NCI-H2029 treated with DMSO at 0.1 percent for 48 hours (cell line): ENCODE measurements around the gene ESPN.
"Not testable (repeated sequence)": the region's sequence is repeated elsewhere in the genome, so short reads cannot be mapped to it uniquely, and the experiment has no call there.

Experiments used
- DNase-seq: peaks from one replicate; lab custom pipeline; 2025; lab: John Stamatoyannopoulos, UW

Gene ESPN

DNA sequence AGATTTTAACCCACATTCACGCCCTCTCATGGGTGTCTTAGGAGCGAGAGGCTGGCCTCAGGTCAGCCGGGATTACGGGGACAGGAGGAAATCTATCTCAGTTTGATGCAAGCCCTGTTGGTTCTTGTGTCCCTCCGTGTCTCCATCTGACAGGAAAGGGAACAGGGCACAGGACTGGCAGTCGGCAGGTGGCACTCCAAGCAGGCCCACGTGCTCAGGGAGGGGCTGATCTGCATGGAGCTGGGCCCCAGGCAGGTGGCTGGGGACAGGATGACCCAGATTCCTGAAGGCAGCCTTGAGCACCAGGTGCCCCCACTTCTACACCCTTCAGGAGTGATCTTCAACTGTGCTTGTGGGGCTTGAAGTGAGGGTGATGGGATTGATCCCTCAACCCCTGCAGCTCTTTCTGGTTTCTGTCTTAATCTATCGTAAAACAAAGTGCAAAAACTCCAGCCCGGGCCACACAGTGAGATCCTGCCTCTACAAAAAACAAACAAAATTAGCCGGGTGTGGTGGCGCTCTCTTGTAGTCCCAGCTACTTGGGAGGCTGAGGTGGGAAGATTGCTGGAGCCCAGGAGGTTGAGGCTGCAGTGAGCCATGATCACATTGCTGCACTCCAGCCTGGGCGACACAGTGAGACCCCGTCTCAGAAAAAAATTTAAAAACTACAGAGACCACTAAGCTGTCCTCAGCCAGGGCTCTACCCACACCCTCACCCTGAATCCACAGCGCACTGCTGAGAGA lies 58.6 kb downstream of the ESPN start:
- DNase-seq = no peak

GRCh38 chr1:6483761-6484117 lies 59.2 kb downstream of the ESPN start:
- DNase-seq = no peak

DNA sequence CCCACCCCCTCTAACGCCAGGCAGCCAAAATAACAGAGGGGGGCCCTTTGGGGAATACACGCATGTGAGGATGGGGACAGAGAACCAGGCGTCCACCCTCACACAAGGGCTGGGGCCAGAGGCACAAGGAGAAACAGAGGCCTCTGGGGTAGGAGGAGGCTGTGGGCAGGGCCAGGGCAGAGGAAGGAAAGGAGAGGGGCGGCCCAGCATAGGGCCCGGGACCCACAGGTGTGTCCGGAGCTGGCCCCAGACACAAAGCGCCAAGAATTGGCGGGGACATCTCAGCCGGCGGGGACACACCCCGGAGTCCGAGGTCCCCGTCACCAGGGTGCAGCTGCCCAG lies 60.2 kb downstream of the ESPN start:
- no peak for DNase-seq

- DNase-seq = no peak
Measured at GRCh38 chr1:6485168-6486101, 60.9 kb downstream of the ESPN start.

GRCh38 chr1:6486433-6487011 lies 61.9 kb downstream of the ESPN start:
- no peak for DNase-seq

GRCh38 chr1:6487804-6488484 lies 63.4 kb downstream of the ESPN start:
- DNase-seq = no peak

DNA sequence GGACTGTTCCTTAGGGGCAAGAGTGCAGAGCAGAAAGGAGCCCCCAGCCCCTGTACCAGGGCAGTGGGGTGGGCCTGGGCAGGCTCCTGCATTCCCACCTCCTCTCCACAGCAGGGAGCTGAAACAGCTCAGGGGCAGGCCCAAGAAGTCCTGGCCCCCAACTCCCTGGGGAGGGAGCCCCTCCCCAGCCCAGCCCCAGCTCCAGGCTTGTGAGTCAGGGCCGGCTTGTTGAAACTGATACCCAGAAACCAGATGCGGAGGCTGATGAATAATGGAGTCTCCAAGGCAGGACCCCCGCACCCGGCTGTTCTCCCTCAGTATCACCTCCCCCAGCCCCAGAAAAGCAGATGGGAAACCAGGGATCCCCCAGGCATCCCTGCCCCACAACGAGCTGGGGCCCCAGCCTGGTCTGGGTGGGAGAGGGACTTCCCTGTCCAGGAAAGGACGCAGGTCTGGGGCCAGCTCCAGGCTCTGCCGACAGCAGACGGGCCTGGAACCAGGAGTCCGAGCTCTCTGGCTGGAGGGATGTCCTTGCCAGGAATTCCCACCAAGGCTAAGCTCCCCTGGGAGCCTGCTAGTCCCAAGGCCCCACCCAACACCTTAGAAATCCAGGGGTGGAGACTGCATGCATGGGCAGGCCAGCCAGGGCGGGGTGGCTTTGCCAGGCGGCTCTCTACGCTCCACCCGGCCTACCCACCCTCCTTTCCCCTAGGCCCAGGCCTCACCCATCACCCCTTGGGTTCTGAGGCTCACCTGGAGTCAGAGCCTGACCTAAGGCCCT lies 64.2 kb downstream of the ESPN start:
- DNase-seq = no peak

DNA sequence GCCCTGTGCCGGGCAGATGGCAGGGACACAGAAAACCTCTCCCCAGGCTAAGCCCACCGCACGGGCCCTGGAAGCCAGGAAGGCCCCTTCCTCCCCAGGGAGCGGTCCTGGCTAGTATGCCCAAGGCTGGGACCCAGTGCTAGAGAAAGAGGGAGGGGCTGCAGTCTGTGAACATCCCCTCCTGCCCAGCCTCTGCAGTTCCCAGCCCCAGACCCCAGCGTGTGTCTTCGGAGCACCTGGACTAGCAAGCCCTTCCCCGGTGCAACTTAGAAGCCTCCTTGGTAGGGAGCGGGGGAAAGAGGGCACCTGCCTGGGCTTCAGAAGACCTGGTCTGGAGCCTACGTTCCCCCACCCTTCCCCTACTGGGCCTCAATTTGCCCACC lies 64.8 kb downstream of the ESPN start:
- no peak for DNase-seq

DNA sequence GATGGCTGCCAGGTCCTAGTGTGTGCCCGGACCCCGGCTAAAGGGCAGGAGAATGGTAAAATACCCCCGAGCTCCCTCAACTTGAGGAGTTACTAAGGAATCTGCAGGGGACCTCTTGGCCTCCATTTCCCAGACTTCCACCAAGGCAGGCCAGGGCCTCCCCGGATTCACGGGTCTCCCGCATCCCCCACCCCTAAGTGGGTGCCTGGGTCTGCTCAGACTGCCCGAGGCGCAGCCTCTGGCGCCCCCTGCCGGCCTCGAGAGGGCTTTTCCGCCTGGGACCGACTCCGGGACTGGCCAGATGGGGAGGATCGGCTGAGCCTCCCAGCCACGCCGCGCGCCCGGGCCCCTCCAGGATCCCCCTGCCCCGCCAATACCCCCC lies 65.2 kb downstream of the ESPN start:
- no peak for DNase-seq

DNA sequence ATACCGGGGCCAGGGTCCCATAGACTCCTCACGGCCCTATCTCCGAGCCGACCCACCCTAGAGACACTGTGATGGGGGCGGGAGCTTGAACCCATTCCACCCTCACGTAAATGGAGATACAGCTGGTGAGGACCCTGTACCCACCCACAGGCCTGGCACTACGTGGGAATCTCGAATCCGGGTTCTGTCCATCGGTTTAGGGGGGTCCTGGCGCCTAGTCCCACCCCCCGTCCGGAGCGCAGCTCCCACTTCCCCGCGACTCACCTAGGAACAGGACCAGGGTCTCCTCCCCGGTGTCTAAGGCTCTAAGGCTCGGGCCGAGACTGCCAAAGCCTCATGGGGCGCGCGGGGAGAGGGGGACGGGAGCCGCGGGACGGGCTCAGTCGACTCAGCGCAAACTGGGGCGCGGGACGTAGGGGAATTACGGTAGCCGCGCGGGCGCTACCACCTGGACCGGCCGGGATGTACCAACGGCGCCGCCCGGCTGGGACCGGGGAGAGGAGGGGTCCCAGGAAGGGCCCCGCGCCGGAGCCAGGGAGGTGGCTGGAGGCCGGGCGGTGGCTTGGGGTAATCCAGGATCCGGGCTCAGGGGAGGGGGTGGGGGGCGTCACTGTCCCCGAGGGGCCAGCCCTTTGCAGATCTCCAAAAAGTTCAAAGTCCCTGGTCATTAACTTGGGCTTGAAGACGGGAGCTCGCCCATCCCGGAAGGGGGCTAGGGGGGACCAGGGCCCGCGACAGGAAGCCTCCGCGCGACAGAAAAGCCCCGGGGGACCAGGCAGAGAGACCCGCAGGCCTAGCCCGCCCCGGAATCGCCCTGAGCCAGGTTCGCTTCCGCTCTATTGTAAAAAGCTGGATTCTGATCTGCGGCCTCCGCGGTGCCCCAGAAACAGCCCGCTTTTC lies 65.9 kb downstream of the ESPN start:
- no peak for DNase-seq

DNA sequence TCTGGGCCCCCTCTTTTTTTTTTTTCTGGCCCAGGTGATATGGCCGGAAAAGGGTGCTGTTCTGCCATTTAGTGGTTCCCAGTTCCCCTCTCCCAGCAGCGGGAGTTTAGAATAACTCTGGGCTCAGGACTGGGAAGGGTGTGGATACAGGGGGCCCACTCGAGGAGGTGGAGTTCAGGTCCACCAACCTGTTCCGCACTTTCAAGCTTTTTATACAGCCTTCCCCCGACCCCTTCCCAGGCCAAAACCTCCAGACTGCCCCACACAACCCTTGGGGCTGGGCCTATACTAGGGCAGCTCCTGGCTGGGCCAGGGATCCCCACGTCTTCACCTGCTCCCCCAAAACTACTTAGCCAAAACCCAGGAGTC lies 66.5 kb downstream of the ESPN start:
- no peak for DNase-seq

GRCh38 chr1:6491480-6491962 lies 66.9 kb downstream of the ESPN start, which contains the start of gene PLEKHG5:
Gene PLEKHG5, minus strand, starts transcription at chr1:6491667. Its CDS starts 14,096 bp downstream, at chr1:6477571.
- no peak for DNase-seq

DNA sequence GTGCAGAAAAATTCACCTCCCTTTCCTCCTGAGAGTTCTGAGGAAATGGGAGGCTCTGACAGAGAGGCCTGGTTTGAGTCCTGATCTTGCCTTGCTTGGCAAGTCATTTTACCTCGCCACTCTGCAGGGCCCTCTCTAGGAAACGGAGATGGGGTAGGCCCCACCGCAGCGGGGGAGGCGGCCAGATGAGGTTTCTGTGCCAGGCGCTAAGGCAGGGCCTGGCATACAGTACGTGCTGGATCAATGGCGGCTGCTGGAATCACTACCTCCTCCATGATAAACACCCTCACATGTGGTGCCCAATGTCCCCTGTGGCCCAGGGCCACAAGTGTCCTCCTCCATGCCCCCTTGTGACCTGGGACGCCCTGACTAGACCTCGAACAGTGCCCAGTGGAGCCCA lies 67.4 kb downstream of the ESPN start:
- DNase-seq = no peak

DNA sequence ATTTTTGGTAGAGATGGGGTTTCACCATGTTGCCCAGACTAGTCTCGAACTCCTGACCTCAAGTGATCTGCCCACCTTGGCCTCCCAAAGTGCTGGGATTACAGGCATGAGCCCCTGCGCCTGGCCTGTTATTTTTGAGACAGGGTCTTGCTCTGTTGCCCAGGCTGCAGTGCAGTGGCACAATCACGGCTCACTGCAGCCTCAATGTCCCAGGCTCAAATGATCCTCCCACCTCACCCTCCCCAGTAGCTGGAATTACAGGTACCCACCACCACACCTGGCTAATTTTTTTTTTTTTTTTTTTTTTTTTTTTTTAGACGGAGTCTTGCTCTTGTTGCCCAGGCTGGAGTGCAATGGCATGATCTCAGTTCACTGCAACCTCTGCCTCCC lies 69.3 kb downstream of the ESPN start:
- not testable (repeated sequence) for DNase-seq

DNA sequence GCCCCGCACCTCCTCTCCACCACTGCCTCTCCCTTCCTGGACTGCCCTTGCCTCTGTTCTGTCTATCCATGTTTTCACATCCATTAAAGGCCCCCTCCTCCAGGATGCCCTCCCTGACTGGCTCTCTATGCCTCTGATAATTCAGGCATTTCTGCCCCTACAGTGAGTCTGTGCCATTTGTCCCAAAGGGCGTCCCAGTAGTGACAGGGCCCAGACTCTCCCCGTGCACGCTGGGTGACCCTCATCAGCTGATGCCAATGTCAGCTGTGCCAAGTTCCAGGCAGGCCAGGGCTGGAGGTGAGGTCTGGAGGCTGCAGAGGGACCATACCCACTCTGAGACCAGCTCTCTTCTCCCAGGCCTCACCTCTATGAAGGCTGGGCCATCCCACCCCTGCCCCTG lies 70.1 kb downstream of the ESPN start:
- no peak for DNase-seq

DNA sequence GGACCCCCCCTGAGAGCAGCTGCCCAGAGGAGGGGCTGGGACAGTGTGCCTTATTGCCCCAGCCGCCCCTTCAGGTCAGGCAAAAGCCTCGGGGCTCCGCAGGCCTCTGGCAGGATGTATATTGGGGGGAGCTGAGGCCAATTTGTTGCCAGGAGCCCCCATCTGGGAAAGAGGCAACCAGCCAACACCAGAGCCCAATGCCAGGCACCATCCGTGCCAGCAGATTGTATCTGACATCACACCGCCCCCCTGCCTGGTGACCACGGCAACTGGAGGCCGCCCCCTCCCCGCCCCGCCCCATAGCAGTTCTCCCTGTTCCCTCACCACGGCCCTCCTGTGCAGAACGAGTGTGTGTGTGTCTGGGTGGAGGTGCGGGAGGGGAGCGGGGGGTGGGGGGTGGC lies 70.5 kb downstream of the ESPN start:
- DNase-seq = no peak

- DNase-seq = no peak
Measured at GRCh38 chr1:6495540-6496364, 71.2 kb downstream of the ESPN start.

- no peak for DNase-seq
Measured at GRCh38 chr1:6496365-6496721, 71.8 kb downstream of the ESPN start.

DNA sequence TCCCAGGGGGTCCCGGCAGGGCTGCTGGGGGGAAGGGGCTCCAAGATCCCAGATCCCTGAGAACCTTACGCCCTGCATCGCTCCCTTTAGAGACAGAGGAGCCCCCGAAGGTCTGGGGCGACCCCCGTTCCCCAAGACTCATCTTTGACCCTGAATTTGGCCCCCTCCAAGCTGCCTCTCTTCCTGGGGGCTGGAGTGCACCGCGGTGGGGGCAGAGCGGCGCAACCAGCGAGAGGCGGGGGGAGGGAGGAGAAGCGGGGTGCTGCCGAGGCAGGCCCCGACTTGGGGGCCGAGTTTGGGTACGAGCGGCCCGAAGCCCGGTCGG lies 72.3 kb downstream of the ESPN start:
- DNase-seq = no peak
